Calu3 (cell line): Measurements from ENCODE around the gene GALNT15. TPM values are rescaled to one million over a fixed set of nuclear protein-coding genes. Genes with fewer than 3 reads are reported as not detected.

Source experiments
- BruUV-seq: library from RNA; stranded (reverse); fragments of 400-500 nt; replicated peaks from 2 replicates; lab custom pipeline; 2021; lab: Mats Ljungman, UMichigan
- CTCF ChIA-PET: fragments of 300-600 bp; sonication (Branson Sonifier 250); formaldehyde crosslinking; loops from one replicate; lab custom pipeline; 2022; ENCODE audit warnings: antibody characterized with exemption; lab: Charles Lee
- DNase-seq: peaks from one replicate; pipeline ENCODE4 v3.0.0; 2022
- H3K27ac Mint-ChIP-seq: one replicate; pipeline ENCODE4 v1.8.0; 2022; ENCODE audit warnings: mixed read lengths; ENCODE audit not compliant: unreplicated experiment
- H3K27me3 Mint-ChIP-seq: one replicate; pipeline ENCODE4 v1.8.0; 2022; ENCODE audit warnings: mixed read lengths; ENCODE audit not compliant: unreplicated experiment
- H3K36me3 Mint-ChIP-seq: one replicate; pipeline ENCODE4 v1.8.0; 2022; ENCODE audit warnings: mild to moderate bottlenecking, moderate library complexity, mixed read lengths; ENCODE audit not compliant: insufficient read depth, unreplicated experiment
- H3K4me1 Mint-ChIP-seq: one replicate; pipeline ENCODE4 v1.8.0; 2022; ENCODE audit warnings: mild to moderate bottlenecking, low read depth, mixed read lengths; ENCODE audit not compliant: unreplicated experiment
- H3K4me3 Mint-ChIP-seq: one replicate; pipeline ENCODE4 v1.8.0; 2022; ENCODE audit warnings: mild to moderate bottlenecking, low read depth, moderate library complexity, mixed read lengths; ENCODE audit not compliant: unreplicated experiment
- H3K9me3 Mint-ChIP-seq: one replicate; pipeline ENCODE4 v1.8.0; 2022; ENCODE audit warnings: low read depth, mixed read lengths; ENCODE audit not compliant: unreplicated experiment
- CTCF ChIP-seq: fragments of 200-600 bp; IDR thresholded peaks from one replicate; pipeline ENCODE4 v1.8.0; 2022; ENCODE audit warnings: antibody characterized with exemption; ENCODE audit not compliant: unreplicated experiment
- intact Hi-C: fragments of 100-400 bp; cut with micrococcal nuclease; formaldehyde crosslinking; loops from one replicate; pipeline ENCODE4 v1.10.0; 2022; ENCODE audit not compliant: unreplicated experiment
- total RNA-seq: library from RNA; stranded (reverse); gene quantifications from 2 replicates; pipeline ENCODE4 v1.2.3, GENCODE V29; 2022

Gene GALNT15
- total RNA-seq, 1 experiment from 2014 or later: not detected

DNA sequence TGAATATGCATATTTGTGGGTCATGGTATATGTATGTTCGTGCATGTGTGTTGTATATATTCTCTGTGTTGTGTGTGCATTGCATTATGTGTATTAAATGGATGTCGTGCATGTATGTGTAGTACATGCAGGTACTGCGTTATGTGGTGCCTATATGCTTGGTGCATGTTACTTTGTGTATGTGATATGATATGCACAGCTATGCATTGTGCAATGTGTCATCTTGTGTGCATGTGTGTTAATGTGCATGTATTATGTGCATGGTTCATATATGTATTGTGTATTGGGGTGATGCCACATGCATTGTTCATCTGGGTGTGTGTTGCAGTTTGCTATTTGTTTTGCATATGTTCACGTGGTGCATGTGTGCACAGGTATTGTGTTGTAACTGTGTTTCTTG is 2.9 kb downstream of the GALNT15 start:
- intact Hi-C loops: no loop called here
- Mint-ChIP-seq H3K27me3 (peaks cover 42% of the 10 kb centered on the region), H3K9me3 (no peaks in the 10 kb centered on the region), H3K27ac (no peak overlapping the region), H3K4me3 (no peak overlapping the region), H3K36me3 (no peaks in the 10 kb centered on the region), H3K4me1 (no peaks in the 10 kb centered on the region)
- TF ChIP-seq CTCF: no peak
- no peak for DNase-seq
- BruUV-seq: no TSS peak
- CTCF ChIA-PET: no interaction called here

GRCh38 chr3:16177962-16178627 is 3.6 kb downstream of the GALNT15 start:
- CTCF ChIA-PET: interaction anchor here (0.6 to 1.1 kb wide), 5 partner anchors 15 to 129 kb away, joined by 3 to 15 read pairs (median 3); no protein-coding TSS in a partner anchor
- intact Hi-C loops: loop anchor here (1.0 kb wide), 2 partner anchors 69 to 130 kb away; no protein-coding TSS in a partner anchor
- Mint-ChIP-seq H3K4me3 (no peak overlapping the region), H3K4me1 (no peaks in the 10 kb centered on the region), H3K9me3 (no peaks in the 10 kb centered on the region), H3K36me3 (no peaks in the 10 kb centered on the region), H3K27me3 (peaks cover 34% of the 10 kb centered on the region), H3K27ac (no peak overlapping the region)
- peak; percentile 83 for DNase-seq
- TF ChIP-seq CTCF: peak; percentile 82
- BruUV-seq: no TSS peak

DNA sequence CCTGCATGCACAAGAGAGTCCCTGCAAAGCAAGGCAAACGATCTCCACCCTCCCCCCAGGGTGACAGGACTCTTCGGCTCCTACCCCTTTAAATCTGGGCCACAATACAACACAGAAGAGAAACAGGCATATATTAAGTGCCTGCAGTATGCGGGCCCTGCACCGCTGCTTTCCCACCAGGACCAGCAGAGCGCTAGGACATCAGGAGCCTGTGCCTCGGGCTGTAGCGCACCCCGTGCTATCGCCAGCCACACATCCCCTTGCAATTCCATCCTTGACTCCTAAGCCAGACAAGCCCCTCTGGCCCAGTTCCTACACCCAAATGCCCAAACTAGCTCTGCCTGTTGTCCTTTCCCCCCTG is 4.1 kb downstream of the GALNT15 start:
- CTCF ChIA-PET: interaction anchor here (0.8 to 1.1 kb wide), 3 partner anchors 15 to 129 kb away, joined by 3 to 15 read pairs (median 3); no protein-coding TSS in a partner anchor
- Mint-ChIP-seq H3K4me1 (no peaks in the 10 kb centered on the region), H3K36me3 (no peaks in the 10 kb centered on the region), H3K4me3 (no peak overlapping the region), H3K27ac (no peak overlapping the region), H3K9me3 (no peaks in the 10 kb centered on the region), H3K27me3 (peaks cover 29% of the 10 kb centered on the region)
- no peak for DNase-seq
- intact Hi-C loops: loop anchor here (1.0 kb wide), 2 partner anchors 69 to 130 kb away; no protein-coding TSS in a partner anchor
- no TSS peak for BruUV-seq
- TF ChIP-seq CTCF: no peak

GRCh38 chr3:16179261-16179660 is 4.8 kb downstream of the GALNT15 start:
- no peak overlapping the region for H3K27ac Mint-ChIP-seq
- intact Hi-C loops: no loop called here
- no TSS peak for BruUV-seq
- no peaks in the 10 kb centered on the region for H3K4me1 Mint-ChIP-seq
- H3K4me3 Mint-ChIP-seq: no peak overlapping the region
- no peak for DNase-seq
- no peak for TF ChIP-seq CTCF
- H3K36me3 Mint-ChIP-seq: no peaks in the 10 kb centered on the region
- CTCF ChIA-PET: no interaction called here
- H3K9me3 Mint-ChIP-seq: no peaks in the 10 kb centered on the region
- peaks cover 23% of the 10 kb centered on the region for H3K27me3 Mint-ChIP-seq
